NCI-H69 (cell line): ENCODE measurements around the gene ZNF235.
"Not testable (repeated sequence)": the region's sequence is repeated elsewhere in the genome, so short reads cannot be mapped to it uniquely, and the experiment has no call there.

Source experiments
- DNase-seq: peaks from one replicate; lab custom pipeline; 2025; lab: John Stamatoyannopoulos, UW

Gene ZNF235

GRCh38 chr19:44255705-44256411, 49.0 kb downstream of the ZNF235 start:
- DNase-seq = no peak

- DNase-seq = no peak
These were observed 50.3 kb downstream of the ZNF235 start for GRCh38 chr19:44254496-44254895.

GRCh38 chr19:44253392-44253791, 51.4 kb downstream of the ZNF235 start:
- not testable (repeated sequence) for DNase-seq

- DNase-seq = not testable (repeated sequence)
These were observed 52.5 kb downstream of the ZNF235 start for GRCh38 chr19:44252332-44252731.

- no peak for DNase-seq
These were observed 68.4 kb downstream of the ZNF235 start for GRCh38 chr19:44236384-44236783.
